Astrocyte (in vitro differentiated cells and primary cell): ENCODE data around the gene COQ10A.

ENCODE experiments used
- CTCF ChIP-seq: IDR thresholded peaks from 2 replicates; pipeline ENCODE4 v1.5.1; 2011; ENCODE audit warnings: low read depth, mild to moderate bottlenecking, inconsistent platforms, low read length, moderate library complexity; ENCODE audit not compliant: insufficient read depth
- EZH2 ChIP-seq: IDR thresholded peaks from 2 replicates; pipeline ENCODE4 v1.6.1; 2012; ENCODE audit warnings: mild to moderate bottlenecking, low read length, inconsistent platforms; ENCODE audit not compliant: insufficient read depth

GRCh38 chr12:56286044-56286830 lies 19.5 kb downstream of the COQ10A start:
- TF ChIP-seq CTCF = no peak
- no peak for TF ChIP-seq EZH2
